HEK293T (cell line): ENCODE measurements around the gene IRAK1BP1.
"Not testable (repeated sequence)": the region's sequence is repeated elsewhere in the genome, so short reads cannot be mapped to it uniquely, and the experiment has no call there.

Experiments used
- ARNT ChIP-seq: fragments of 450-650 bp; IDR thresholded peaks from 2 replicates; pipeline ENCODE4 v1.6.1; 2017; ENCODE audit warnings: mild to moderate bottlenecking
- BHLHE40 ChIP-seq: fragments of 450-650 bp; IDR thresholded peaks from 2 replicates; pipeline ENCODE4 v1.6.1; 2016; ENCODE audit warnings: mild to moderate bottlenecking, moderate library complexity, borderline replicate concordance
- FOXA1 ChIP-seq: fragments of 450-650 bp; IDR thresholded peaks from 2 replicates; pipeline ENCODE4 v1.6.1; 2016; ENCODE audit warnings: mild to moderate bottlenecking
- FOXK2 ChIP-seq: fragments of 450-650 bp; IDR thresholded peaks from 2 replicates; pipeline ENCODE4 v1.6.1; 2016; ENCODE audit warnings: mild to moderate bottlenecking
- FOXM1 ChIP-seq: fragments of 450-650 bp; IDR thresholded peaks from 2 replicates; pipeline ENCODE4 v1.6.1; 2017; ENCODE audit warnings: mild to moderate bottlenecking, borderline replicate concordance
- HDGF ChIP-seq: fragments of 450-650 bp; IDR thresholded peaks from 2 replicates; pipeline ENCODE4 v1.6.1; 2017; ENCODE audit warnings: antibody characterized with exemption, borderline replicate concordance
- L3MBTL2 ChIP-seq: fragments of 450-650 bp; conservative IDR thresholded peaks from 2 replicates; pipeline ENCODE4 v1.6.1; 2016; ENCODE audit warnings: mild to moderate bottlenecking
- NFRKB ChIP-seq: fragments of 450-650 bp; IDR thresholded peaks from 2 replicates; pipeline ENCODE4 v1.6.1; 2016; ENCODE audit warnings: mild to moderate bottlenecking, moderate library complexity
- SP1 ChIP-seq: fragments of 450-650 bp; IDR thresholded peaks from 2 replicates; pipeline ENCODE4 v1.6.1; 2017
- TARDBP ChIP-seq: fragments of 450-650 bp; IDR thresholded peaks from 2 replicates; pipeline ENCODE4 v1.6.1; 2016
- ZNF384 ChIP-seq: fragments of 450-650 bp; IDR thresholded peaks from 2 replicates; pipeline ENCODE4 v1.6.1; 2016

GRCh38 chr6:78921168-78921567 is 53.8 kb downstream of the IRAK1BP1 start:
- TF ChIP-seq ARNT, SP1, FOXA1, TARDBP, L3MBTL2, NFRKB, HDGF, BHLHE40, FOXM1, ZNF384, FOXK2: not testable (repeated sequence)
